ENCODE measurements around the gene RPN2.

The RPN2 gene

GRCh38 chr20:37270576-37271420 is 91.7 kb downstream of the RPN2 start:
- peak; percentile 46 for DNase-seq

DNA sequence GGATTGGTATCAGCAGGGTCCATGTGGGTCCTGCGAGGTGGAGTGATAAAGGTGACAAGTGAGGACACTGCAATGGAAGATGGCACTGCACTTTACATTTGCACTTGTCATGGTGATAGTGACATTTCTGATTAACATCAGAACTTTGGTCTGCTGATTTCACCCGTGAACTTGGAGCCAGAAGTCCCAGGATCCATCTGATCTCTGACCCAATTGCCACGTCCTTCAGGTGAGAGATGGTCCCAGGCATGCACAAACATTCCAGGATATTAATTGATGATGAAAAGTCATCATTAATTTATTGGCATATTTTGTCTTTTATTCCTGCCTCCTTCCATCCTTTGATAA is 92.3 kb downstream of the RPN2 start:
- no peak for DNase-seq

GRCh38 chr20:37273988-37274387 is 94.9 kb downstream of the RPN2 start:
- no peak for DNase-seq

GRCh38 chr20:37274851-37275524 is 95.9 kb downstream of the RPN2 start:
- DNase-seq, result no peak

GRCh38 chr20:37276494-37277252 is 97.5 kb downstream of the RPN2 start:
- DNase-seq, result peak; percentile 74

GRCh38 chr20:37277253-37277593 is 98.1 kb downstream of the RPN2 start:
- DNase-seq, result no peak

- peak; percentile 54 for DNase-seq
Measured at GRCh38 chr20:37278966-37279590, 99.9 kb downstream of the RPN2 start.

DNA sequence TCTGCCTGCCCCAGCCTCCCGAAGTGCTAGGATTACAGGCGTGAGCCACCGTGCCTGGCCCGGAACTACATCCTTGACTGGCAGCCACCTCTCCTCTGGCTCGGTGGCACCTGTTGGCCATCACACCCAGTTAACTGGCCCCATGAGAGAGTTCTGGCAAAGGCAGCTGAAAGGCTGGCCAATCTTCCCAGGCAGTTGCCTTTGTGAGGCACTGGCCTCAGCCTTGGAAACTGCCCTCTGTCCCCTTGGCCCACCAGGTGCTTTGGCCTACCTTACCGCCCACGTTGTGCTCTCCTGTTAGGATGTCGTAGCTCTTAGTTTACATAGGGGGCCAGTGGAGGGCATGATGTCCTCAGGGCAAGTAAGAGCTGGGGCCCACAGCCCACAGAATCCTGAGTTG is 100.7 kb downstream of the RPN2 start:
- DNase-seq, result no peak

DNA sequence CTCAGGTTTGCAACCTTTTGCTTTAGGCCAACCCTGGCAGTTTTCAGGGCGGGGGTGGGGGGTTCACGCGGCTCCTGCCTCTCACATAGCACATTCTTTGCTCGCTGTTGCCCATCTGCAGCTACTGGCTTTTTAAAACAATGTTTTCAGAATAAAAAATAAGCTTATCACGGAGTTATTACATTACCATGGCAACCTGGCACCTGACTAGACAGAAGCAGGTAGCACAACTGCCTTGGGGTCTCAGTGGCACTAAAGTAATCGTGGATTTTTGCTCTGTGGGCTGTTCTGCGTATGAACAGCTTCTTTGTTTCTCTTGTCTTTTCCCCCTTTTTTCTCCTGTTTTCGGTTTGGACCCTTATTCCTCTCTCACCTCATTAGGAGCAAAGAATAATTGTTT is 101.3 kb downstream of the RPN2 start:
- no peak for DNase-seq

- DNase-seq, result peak; percentile 77
Measured at GRCh38 chr20:37282556-37282955, 103.4 kb downstream of the RPN2 start.

DNA sequence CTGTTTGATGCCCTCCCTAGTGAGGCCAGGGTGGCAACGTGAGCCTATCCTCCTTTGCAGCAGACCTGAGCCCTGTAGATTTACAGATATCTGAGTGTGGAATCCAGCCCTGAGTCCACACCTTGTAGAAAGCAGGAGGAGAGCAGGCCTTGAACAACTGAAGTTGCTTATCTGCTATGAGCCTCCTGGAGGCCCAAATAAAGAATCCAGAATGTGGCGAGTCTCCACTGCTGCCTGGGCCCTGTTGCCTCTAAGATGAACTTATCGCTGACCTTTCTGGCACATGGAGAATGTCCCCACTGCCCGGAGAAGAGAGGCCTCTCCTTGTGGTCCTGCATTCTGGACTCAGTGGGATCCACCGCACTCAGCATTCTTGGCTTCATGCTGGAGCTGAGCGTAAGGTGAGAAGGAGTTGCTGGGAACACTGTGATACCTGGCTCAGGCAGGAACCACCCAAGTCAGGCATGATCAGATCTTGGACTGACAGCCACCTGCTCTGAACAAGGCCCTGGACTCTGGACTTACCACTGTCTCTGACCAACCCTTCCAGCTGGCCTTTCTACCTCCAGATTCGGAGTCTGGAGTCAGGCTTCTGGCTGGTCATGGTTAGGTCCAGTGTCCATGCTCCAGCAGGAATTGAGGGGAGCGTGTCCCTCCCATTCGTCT is 104.5 kb downstream of the RPN2 start:
- DNase-seq, result no peak

DNA sequence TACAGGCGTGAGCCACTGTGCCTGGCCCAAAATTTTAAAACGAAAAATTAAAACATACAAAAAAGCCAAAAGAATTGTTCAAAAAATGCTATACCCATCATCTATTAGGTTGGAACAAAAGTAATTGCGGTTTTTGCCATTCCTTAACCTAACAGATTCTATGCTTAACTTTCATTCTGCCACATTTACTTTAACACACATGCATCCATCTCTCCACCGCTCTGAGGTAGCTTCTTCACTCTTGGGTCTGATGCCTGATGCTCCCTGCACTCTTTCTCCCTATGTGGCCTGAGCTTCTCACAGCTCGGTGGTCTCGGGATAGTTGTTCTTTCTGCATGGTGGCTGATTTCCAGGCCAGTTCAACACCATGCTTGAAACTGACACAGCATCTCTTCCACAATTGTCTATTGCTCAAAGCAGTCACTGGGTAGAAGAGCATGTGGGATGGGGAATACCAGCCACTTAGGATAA is 105.6 kb downstream of the RPN2 start:
- DNase-seq, result no peak

GRCh38 chr20:37285664-37286374 is 106.7 kb downstream of the RPN2 start:
- no peak for DNase-seq

DNA sequence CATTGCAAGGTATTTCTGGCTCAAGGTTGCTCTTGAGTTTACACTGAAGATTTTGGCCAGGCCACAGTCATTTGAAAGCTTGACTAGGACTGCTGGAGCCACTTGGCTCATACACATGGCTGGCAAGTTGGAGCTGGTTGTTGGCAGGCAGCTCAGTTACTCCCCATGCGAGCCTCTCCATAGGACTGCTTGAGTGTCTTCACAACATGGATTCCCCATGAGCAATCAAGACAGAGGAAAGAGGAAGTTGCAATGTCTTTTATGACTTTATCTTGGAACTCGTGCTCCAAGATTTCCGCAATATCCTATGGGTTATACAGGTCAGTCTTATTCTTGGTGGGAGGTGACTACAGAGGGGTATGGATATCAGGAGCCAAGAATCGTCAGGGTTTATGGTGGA is 109.0 kb downstream of the RPN2 start:
- DNase-seq, result no peak

- no peak for DNase-seq
Measured at GRCh38 chr20:37290158-37290810, 111.2 kb downstream of the RPN2 start.
